Parathyroid adenoma (tissue), 2 donors: Measurements from ENCODE around the gene RASAL2.

ENCODE experiments used
- H2AFZ ChIP-seq: fragments of 300-600 bp; sonication (generic); one replicate; pipeline ENCODE4 v1.7.0; 2017; ENCODE audit warnings: antibody characterized with exemption, mild to moderate bottlenecking
- H3K27ac ChIP-seq: fragments of 300-600 bp; sonication (generic); one replicate; pipeline ENCODE4 v1.7.0; 2017
- H3K27me3 ChIP-seq: fragments of 300-600 bp; sonication (generic); one replicate; pipeline ENCODE4 v1.7.0; 2017; ENCODE audit warnings: low read length; ENCODE audit not compliant: control insufficient read depth, insufficient read depth
- H3K36me3 ChIP-seq: fragments of 300-600 bp; sonication (generic); one replicate; pipeline ENCODE4 v1.7.0; 2017; ENCODE audit warnings: low read length; ENCODE audit not compliant: control insufficient read depth, insufficient read depth
- H3K4me1 ChIP-seq: fragments of 300-600 bp; sonication (generic); one replicate; pipeline ENCODE4 v1.7.0; 2017; ENCODE audit warnings: control low read depth
- H3K4me2 ChIP-seq: fragments of 300-600 bp; sonication (generic); one replicate; pipeline ENCODE4 v1.7.0; 2017; ENCODE audit warnings: low read length
- H3K4me3 ChIP-seq: fragments of 300-600 bp; sonication (generic); one replicate; pipeline ENCODE4 v1.7.0; 2017; ENCODE audit warnings: low read depth, low read length
- H3K79me2 ChIP-seq: fragments of 300-600 bp; sonication (generic); one replicate; pipeline ENCODE4 v1.7.0; 2017; ENCODE audit warnings: control low read depth
- H3K9ac ChIP-seq: fragments of 300-600 bp; sonication (generic); one replicate; pipeline ENCODE4 v1.7.0; 2017; ENCODE audit warnings: mild to moderate bottlenecking
- H3K9me3 ChIP-seq: fragments of 300-600 bp; sonication (generic); one replicate; pipeline ENCODE4 v1.7.0; 2017; ENCODE audit warnings: low read length; ENCODE audit not compliant: control insufficient read depth
- TF ChIP-seq, protein P1 (sequence below): fragments of 300-600 bp; sonication (generic); IDR thresholded peaks from one replicate; pipeline ENCODE4 v1.7.0; 2017; ENCODE audit warnings: antibody characterized with exemption, mild to moderate bottlenecking
- donor health status: primary hyperparathyroidism.

The RASAL2 gene

DNA sequence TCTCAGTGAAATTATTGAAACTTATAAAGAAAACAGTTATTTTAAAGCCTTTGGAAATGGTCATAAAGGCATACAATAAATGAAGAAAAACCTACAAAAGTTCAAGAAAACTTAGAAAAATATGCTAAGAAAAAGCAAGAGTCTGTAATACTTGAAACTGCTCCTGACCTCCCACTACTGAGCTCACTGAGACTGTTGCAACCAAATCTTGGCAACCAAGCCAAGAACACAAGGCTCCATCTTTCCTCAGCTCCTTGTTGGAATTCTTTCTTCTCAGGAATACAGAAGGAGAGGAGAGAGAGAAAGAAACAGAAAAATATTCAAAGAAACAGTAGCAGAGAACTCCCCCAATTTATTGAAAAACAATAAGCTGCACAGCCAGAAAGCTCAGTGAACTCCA, 160.5 kb downstream of the RASAL2 start:
- Histone ChIP-seq H3K9ac (no peak overlapping the region), H3K4me1 (no peaks in the 10 kb centered on the region), H3K36me3 (no peaks in the 10 kb centered on the region), H3K4me2 (no peak overlapping the region), H3K79me2 (no peaks in the 10 kb centered on the region), H3K27ac (no peak overlapping the region), H3K4me3 (no peak overlapping the region), H3K27me3 (no peaks in the 10 kb centered on the region), H2AFZ (no peak overlapping the region), H3K9me3 (peaks cover 3% of the 10 kb centered on the region)
- TF ChIP-seq, protein P1, sequence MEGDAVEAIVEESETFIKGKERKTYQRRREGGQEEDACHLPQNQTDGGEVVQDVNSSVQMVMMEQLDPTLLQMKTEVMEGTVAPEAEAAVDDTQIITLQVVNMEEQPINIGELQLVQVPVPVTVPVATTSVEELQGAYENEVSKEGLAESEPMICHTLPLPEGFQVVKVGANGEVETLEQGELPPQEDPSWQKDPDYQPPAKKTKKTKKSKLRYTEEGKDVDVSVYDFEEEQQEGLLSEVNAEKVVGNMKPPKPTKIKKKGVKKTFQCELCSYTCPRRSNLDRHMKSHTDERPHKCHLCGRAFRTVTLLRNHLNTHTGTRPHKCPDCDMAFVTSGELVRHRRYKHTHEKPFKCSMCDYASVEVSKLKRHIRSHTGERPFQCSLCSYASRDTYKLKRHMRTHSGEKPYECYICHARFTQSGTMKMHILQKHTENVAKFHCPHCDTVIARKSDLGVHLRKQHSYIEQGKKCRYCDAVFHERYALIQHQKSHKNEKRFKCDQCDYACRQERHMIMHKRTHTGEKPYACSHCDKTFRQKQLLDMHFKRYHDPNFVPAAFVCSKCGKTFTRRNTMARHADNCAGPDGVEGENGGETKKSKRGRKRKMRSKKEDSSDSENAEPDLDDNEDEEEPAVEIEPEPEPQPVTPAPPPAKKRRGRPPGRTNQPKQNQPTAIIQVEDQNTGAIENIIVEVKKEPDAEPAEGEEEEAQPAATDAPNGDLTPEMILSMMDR, result no peak

DNA sequence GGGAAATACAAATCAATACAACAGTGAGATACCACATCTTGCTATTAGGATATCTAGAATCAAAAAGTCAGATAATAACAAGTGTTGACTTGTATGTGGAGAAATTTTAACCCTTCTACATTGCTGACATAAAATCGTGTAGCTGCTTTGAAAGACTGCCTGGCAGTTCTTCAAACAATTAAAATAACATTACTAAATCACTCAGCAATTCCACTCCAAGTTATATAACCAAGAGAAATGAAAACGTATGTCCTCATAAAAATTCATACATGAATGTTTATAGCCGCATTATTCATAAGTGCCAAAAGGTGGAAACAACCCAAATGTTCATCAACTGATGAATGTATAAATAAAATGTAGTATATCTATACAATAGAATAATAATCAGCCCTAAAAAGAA, 164.6 kb downstream of the RASAL2 start:
- H3K27me3 ChIP-seq, result no peaks in the 10 kb centered on the region
- no peaks in the 10 kb centered on the region for H3K79me2 ChIP-seq
- H3K4me1 ChIP-seq, result no peaks in the 10 kb centered on the region
- H3K4me2 ChIP-seq, result no peak overlapping the region
- peaks cover 3% of the 10 kb centered on the region for H3K9me3 ChIP-seq
- H3K9ac ChIP-seq, result no peak overlapping the region
- H3K27ac ChIP-seq, result no peak overlapping the region
- H3K4me3 ChIP-seq, result no peak overlapping the region
- H2AFZ ChIP-seq, result no peak overlapping the region
- H3K36me3 ChIP-seq, result no peaks in the 10 kb centered on the region
- TF ChIP-seq, protein P1, result no peak

DNA sequence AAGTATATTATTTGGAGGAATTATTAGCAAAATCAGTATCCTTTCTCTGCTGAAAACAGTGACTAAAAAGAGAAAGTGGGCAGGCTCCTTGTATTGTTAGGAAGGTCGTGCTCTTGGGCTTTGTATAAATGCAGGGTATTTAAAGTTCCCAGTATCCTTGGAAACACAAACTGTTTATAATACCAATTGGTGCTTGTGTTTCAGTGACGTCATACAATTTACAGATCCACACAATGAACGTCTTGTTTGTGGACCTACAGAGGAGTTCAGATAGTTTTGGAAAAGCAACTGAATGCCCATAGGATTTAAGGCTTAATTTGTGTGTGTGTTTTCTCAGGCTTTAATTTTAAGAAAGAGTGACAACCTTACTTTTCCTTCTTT, 168.2 kb downstream of the RASAL2 start:
- TF ChIP-seq, protein P1, result no peak
- H3K27me3 ChIP-seq, result no peaks in the 10 kb centered on the region
- no peak overlapping the region for H3K27ac ChIP-seq
- no peak overlapping the region for H3K9ac ChIP-seq
- no peaks in the 10 kb centered on the region for H3K9me3 ChIP-seq
- H3K4me2 ChIP-seq, result no peak overlapping the region
- H3K4me1 ChIP-seq, result no peaks in the 10 kb centered on the region
- H2AFZ ChIP-seq, result no peak overlapping the region
- no peaks in the 10 kb centered on the region for H3K36me3 ChIP-seq
- H3K79me2 ChIP-seq, result no peaks in the 10 kb centered on the region
- H3K4me3 ChIP-seq, result no peak overlapping the region

DNA sequence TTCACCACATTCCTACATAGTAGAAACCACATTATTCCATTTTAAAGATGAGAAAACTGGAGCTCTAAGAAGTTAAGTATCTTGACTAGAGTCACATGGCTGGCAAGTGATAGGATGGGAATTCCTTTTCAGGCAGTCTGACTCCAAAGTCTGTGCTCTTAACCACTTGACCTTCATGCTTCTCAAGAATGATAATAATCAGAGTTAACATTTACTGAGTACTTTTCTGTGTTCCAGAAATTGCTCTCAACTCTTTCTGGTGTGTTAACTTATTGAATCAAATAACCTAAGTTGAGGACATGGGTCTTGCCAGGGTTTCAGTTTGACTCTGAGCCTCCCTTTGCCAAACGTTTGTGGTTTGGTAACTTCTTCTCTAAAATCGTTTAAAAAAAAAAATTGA, 169.4 kb downstream of the RASAL2 start:
- no peaks in the 10 kb centered on the region for H3K79me2 ChIP-seq
- H3K27me3 ChIP-seq, result no peaks in the 10 kb centered on the region
- H3K9ac ChIP-seq, result no peak overlapping the region
- H3K9me3 ChIP-seq, result no peaks in the 10 kb centered on the region
- H3K4me1 ChIP-seq, result peaks cover 3% of the 10 kb centered on the region
- H2AFZ ChIP-seq, result no peak overlapping the region
- H3K27ac ChIP-seq, result no peak overlapping the region
- H3K36me3 ChIP-seq, result no peaks in the 10 kb centered on the region
- H3K4me3 ChIP-seq, result no peak overlapping the region
- TF ChIP-seq, protein P1, result no peak
- H3K4me2 ChIP-seq, result no peak overlapping the region

DNA sequence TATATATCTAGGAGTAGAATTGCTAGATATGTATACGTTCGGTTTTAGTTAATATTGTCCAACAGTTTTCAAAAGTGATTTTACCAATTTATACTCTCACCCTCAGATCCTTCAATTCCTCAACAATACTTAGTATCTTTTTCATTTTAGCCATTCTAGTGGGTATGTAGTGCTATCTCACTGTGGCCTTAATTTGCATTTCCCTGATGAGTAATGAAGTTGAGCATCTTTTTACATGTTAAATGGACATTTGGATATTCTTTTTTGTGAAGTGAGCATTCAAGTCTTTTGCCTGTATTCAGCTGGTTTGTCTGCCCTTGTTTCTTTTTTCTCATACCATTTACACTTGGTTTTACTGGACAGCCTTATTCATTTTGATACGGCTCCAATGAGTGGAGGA, 172.2 kb downstream of the RASAL2 start:
- Histone ChIP-seq H3K36me3 (no peaks in the 10 kb centered on the region), H3K4me1 (peaks cover 3% of the 10 kb centered on the region), H3K4me3 (no peak overlapping the region), H3K9me3 (no peaks in the 10 kb centered on the region), H2AFZ (no peak overlapping the region), H3K27me3 (no peaks in the 10 kb centered on the region), H3K9ac (no peak overlapping the region), H3K79me2 (no peaks in the 10 kb centered on the region), H3K27ac (no peak overlapping the region), H3K4me2 (no peak overlapping the region)
- TF ChIP-seq, protein P1, result no peak
